HCT116 (cell line): ENCODE measurements around the gene KCNJ1. TPM values are rescaled to one million over a fixed set of nuclear protein-coding genes. Genes with fewer than 3 reads are reported as not detected.

Experiments
- ATAC-seq: fragments of 200-7000 bp; cut with Tn5 transposase; 2 replicates; pipeline ENCODE4 v1.9.1; 2020; ENCODE audit warnings: mild to moderate bottlenecking, moderate library complexity
- BruUV-seq: library from RNA; stranded (reverse); fragments of 400-500 nt; replicated peaks from 2 replicates; lab custom pipeline; 2021; lab: Mats Ljungman, UMichigan
- CTCF ChIA-PET: fragments of 300-600 bp; sonication (Branson Sonifier 250); formaldehyde crosslinking; loops from one replicate; lab custom pipeline; 2021; ENCODE audit warnings: antibody characterized with exemption; lab: Charles Lee
- POLR2A ChIA-PET: fragments of 300-600, 350-600 bp; sonication (Branson Sonifier 250); formaldehyde crosslinking; loops from one replicate; lab custom pipeline; 2021; ENCODE audit warnings: antibody characterized with exemption; lab: Charles Lee
- RAD21 ChIA-PET, 2 experiments: fragments of 300-600 bp; sonication (Branson Sonifier 250); formaldehyde crosslinking; loops; one replicate each; lab custom pipeline; 2023; ENCODE audit warnings: low total read pairs in 2 of 2; ENCODE audit not compliant: uncharacterized antibody in 2 of 2, unreplicated experiment in 2 of 2, low non-redundant PET in 1 of 2; lab: Charles Lee
- DNase-seq: peaks from one replicate; pipeline ENCODE4 v3.0.0-alpha.2; 2010; ENCODE audit warnings: low read depth, low spot score
- H2AFZ ChIP-seq: fragments of 200-600 bp; shearing (Covaris generic), sonication (generic); 2 replicates; pipeline ENCODE4 v1.6.1; 2017; ENCODE audit warnings: low read depth, mixed run types, mixed read lengths, antibody characterized with exemption, low read length; ENCODE audit not compliant: poor library complexity, severe bottlenecking
- H3K27ac ChIP-seq: 2 replicates; pipeline ENCODE4 v1.5.1; 2012; ENCODE audit warnings: low read depth, low read length
- H3K27me3 ChIP-seq: fragments of 200-600 bp; sonication (generic); 2 replicates; pipeline ENCODE4 v1.6.1; 2016; ENCODE audit warnings: mixed run types, low read length, mixed read lengths; ENCODE audit not compliant: insufficient read depth
- H3K36me3 ChIP-seq, 2 experiments: fragments of 200-500 bp in 1 of 2; fragments of 200-600 bp in 1 of 2; sonication (Bioruptor generic) in 1 of 2; sonication (generic) in 1 of 2; 2 replicates each; pipeline versions ENCODE4 v1.5.1 to v1.6.1; 2014 to 2016; ENCODE audit warnings: low read length in 2 of 2, inconsistent platforms in 1 of 2, mixed read lengths in 1 of 2, mixed run types in 1 of 2; ENCODE audit not compliant: insufficient read depth in 2 of 2, control insufficient read depth in 1 of 2
- H3K4me1 ChIP-seq, 2 experiments: fragments of 200-600 bp in 1 of 2; sonication (generic) in 1 of 2; 2 replicates each; pipeline versions ENCODE4 v1.5.1 to v1.6.1; 2012 to 2017; ENCODE audit warnings: low read length in 2 of 2, inconsistent platforms in 1 of 2, mild to moderate bottlenecking in 1 of 2, mixed read lengths in 1 of 2, mixed run types in 1 of 2, moderate library complexity in 1 of 2; ENCODE audit not compliant: insufficient read depth in 2 of 2, control insufficient read depth in 1 of 2
- H3K4me2 ChIP-seq: fragments of 200-600 bp; sonication (generic); 2 replicates; pipeline ENCODE4 v1.6.1; 2017; ENCODE audit warnings: mixed run types, low read length, mixed read lengths
- H3K4me3 ChIP-seq, 2 experiments: fragments of 200-600 bp in 1 of 2; sonication (generic) in 1 of 2; replicated peaks in 1 of 2; 2 replicates each; pipeline ENCODE4 v1.5.1; 2011 to 2016; ENCODE audit warnings: low read length in 2 of 2, control low read depth in 1 of 2, low read depth in 1 of 2, mild to moderate bottlenecking in 1 of 2, mixed read lengths in 1 of 2, mixed run types in 1 of 2
- H3K79me2 ChIP-seq: fragments of 200-600 bp; sonication (generic); 2 replicates; pipeline ENCODE4 v1.6.1; 2017; ENCODE audit warnings: mild to moderate bottlenecking, mixed run types, low read length, moderate library complexity, mixed read lengths; ENCODE audit not compliant: insufficient read depth
- H3K9ac ChIP-seq: fragments of 200-600 bp; sonication (generic); 2 replicates; pipeline ENCODE4 v1.6.1; 2016; ENCODE audit warnings: low read length, mixed read lengths
- H3K9me2 ChIP-seq: fragments of 200-600 bp; sonication (generic), shearing (Covaris generic); 2 replicates; pipeline ENCODE4 v1.6.1; 2017; ENCODE audit warnings: mixed run types, mild to moderate bottlenecking, moderate library complexity; ENCODE audit not compliant: insufficient read depth
- H3K9me3 ChIP-seq, 2 experiments: fragments of 200-500 bp in 1 of 2; fragments of 200-600 bp in 1 of 2; sonication (Bioruptor generic) in 1 of 2; sonication (generic) in 1 of 2; 2 replicates each; pipeline ENCODE4 v1.6.1; 2014 to 2017; ENCODE audit warnings: low read length in 2 of 2, mixed read lengths in 2 of 2, inconsistent platforms in 1 of 2, low read depth in 1 of 2, mild to moderate bottlenecking in 1 of 2, mixed run types in 1 of 2, moderate library complexity in 1 of 2; ENCODE audit not compliant: control insufficient read depth in 1 of 2, insufficient read depth in 1 of 2
- H4K20me1 ChIP-seq: fragments of 200-600 bp; sonication (generic), shearing (Covaris generic); 2 replicates; pipeline ENCODE4 v1.6.1; 2017; ENCODE audit warnings: mixed run types, mild to moderate bottlenecking, moderate library complexity; ENCODE audit not compliant: insufficient read depth
- ATF3 ChIP-seq: IDR thresholded peaks from 2 replicates; pipeline ENCODE4 v1.6.1; 2012
- CBX3 ChIP-seq: IDR thresholded peaks from 2 replicates; pipeline ENCODE4 v1.6.1; 2012; ENCODE audit warnings: low read depth
- CEBPB ChIP-seq: IDR thresholded peaks from 2 replicates; pipeline ENCODE4 v1.6.1; 2012; ENCODE audit warnings: low read depth
- ELF1 ChIP-seq: IDR thresholded peaks from 2 replicates; pipeline ENCODE4 v1.6.1; 2012; ENCODE audit warnings: low read depth, borderline replicate concordance
- EZH2 ChIP-seq: fragments of 200-600 bp; sonication (generic); IDR thresholded peaks from 2 replicates; pipeline ENCODE4 v1.6.1; 2017; ENCODE audit warnings: antibody characterized with exemption, mixed run types
- EZH2phosphoT487 ChIP-seq: fragments of 200-600 bp; IDR thresholded peaks from 2 replicates; pipeline ENCODE4 v1.6.1; 2018; ENCODE audit warnings: antibody characterized with exemption, borderline replicate concordance
- FOSL1 ChIP-seq: IDR thresholded peaks from 2 replicates; pipeline ENCODE4 v1.6.1; 2012; ENCODE audit warnings: low read depth
- JUND ChIP-seq: IDR thresholded peaks from 2 replicates; pipeline ENCODE4 v1.6.1; 2012
- POLR2A ChIP-seq: IDR thresholded peaks from 2 replicates; pipeline ENCODE4 v1.7.0; 2011; ENCODE audit warnings: borderline replicate concordance; ENCODE audit not compliant: insufficient read depth, insufficient read length; ENCODE audit errors: extremely low read depth
- REST ChIP-seq: IDR thresholded peaks from 2 replicates; pipeline ENCODE4 v1.6.1; 2012; ENCODE audit warnings: low read depth
- SIN3A ChIP-seq: IDR thresholded peaks from 2 replicates; pipeline ENCODE4 v1.6.1; 2012; ENCODE audit warnings: low read depth
- SP1 ChIP-seq: IDR thresholded peaks from 2 replicates; pipeline ENCODE4 v1.6.1; 2012; ENCODE audit warnings: low read depth
- SRF ChIP-seq: IDR thresholded peaks from 2 replicates; pipeline ENCODE4 v1.6.1; 2012; ENCODE audit warnings: low read depth
- TCF7L2 ChIP-seq: IDR thresholded peaks from 2 replicates; pipeline ENCODE4 v1.7.0; 2011; ENCODE audit warnings: borderline replicate concordance, inconsistent platforms; ENCODE audit not compliant: insufficient read depth, insufficient read length; ENCODE audit errors: extremely low read depth
- intact Hi-C: fragments of 100-400 bp; cut with micrococcal nuclease; formaldehyde crosslinking; loops from 2 replicates; pipeline ENCODE4 v1.10.0; 2022
- total RNA-seq: library from RNA; stranded (reverse); gene quantifications from one replicate; pipeline ENCODE4 v1.2.1, GENCODE V29; 2021; ENCODE audit not compliant: unreplicated experiment
- TF ChIP-seq, protein P1 (sequence below): IDR thresholded peaks from 2 replicates; pipeline ENCODE4 v1.6.1; 2011; ENCODE audit warnings: mild to moderate bottlenecking, low read length, moderate library complexity; ENCODE audit not compliant: insufficient replicate concordance; ENCODE audit errors: extremely low read depth

KCNJ1 gene
- total RNA-seq, 1 experiment from 2014 or later, result 0.15 TPM

DNA sequence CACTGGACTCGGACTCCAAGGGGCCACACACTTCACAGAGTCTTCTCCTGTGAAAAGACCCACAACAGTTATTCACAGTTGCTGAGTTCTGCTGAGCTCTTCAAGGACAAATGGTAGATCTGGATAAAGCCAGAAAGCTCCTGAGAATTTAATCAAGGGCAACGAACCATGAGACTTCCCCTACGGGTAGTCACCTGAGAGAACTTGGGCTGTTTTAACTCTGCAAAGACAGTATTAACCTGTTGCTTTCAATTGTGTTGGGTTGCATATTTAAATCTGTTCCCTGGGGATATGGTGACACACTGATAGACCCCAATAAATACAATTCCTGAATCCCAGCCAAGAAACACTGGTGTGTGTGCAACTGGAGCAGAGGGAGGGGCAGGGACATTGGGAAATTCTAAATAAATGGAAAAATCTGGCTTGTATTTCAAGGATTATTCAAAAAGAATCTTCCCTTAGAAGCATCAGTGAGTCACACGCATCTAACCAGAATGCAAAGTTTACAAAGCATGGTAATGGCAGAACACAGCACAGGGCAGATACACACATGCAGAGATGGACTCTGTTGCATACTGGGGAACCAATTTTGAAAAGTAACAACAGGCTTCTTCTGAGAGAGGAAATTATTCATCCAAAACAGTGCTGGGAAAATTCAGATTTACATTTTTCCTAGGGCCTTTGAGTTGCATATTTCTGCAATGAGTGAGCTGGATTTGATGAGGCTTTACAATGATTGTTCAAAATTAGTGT lies 4.0 kb downstream of the KCNJ1 start:
- no peak overlapping the region for H3K9ac ChIP-seq
- H3K9me2 ChIP-seq, result no peaks in the 10 kb centered on the region
- no peaks in the 10 kb centered on the region for H3K36me3 ChIP-seq
- TF ChIP-seq POLR2A (no peak), JUND (no peak), ATF3 (no peak), ELF1 (no peak), CBX3 (no peak)
- ATAC-seq (no peak), DNase-seq (no peak)
- H3K27ac ChIP-seq, result no peak overlapping the region
- H3K9me3 ChIP-seq, result no peaks in the 10 kb centered on the region
- RAD21 ChIA-PET, result interaction anchor here in 1 of 2 experiments (0.6 kb wide), 1 partner anchor 43 kb away, joined by 4 read pairs; no protein-coding TSS in a partner anchor
- H4K20me1 ChIP-seq, result no peaks in the 10 kb centered on the region
- peaks cover 0 to 10% of the 10 kb centered on the region in 2 experiments; a peak in 1 of 4 replicates for H3K4me1 ChIP-seq
- no peak overlapping the region for H3K4me3 ChIP-seq
- POLR2A ChIA-PET, result no interaction called here
- no peaks in the 10 kb centered on the region for H3K79me2 ChIP-seq
- intact Hi-C loops, result no loop called here
- H3K27me3 ChIP-seq, result no peaks in the 10 kb centered on the region
- no TSS peak for BruUV-seq
- H3K4me2 ChIP-seq, result no peak overlapping the region
- no peak overlapping the region for H2AFZ ChIP-seq
- CTCF ChIA-PET, result no interaction called here

DNA sequence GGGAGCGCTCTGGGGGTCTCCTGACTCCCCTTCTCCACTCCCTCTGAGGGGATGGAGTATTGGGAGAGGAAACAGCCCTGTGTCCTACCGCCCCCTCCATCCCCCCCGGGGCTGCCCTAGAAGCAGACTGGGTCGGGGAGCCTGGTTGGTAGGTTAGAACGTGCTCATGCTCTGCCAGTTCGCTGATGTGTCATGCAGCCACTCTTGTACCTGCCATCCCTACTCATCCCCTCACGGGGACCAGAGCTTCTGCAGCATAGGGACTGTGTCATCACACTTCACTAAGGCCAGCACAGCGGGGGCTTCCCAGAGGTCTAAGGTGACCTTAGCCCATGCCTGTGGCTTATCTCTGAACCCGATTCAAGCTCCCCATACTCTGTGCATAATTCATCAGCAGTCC lies 4.7 kb downstream of the KCNJ1 start:
- Histone ChIP-seq H3K4me1 (peaks cover 0 to 10% of the 10 kb centered on the region in 2 experiments; a peak in 1 of 4 replicates), H3K9ac (no peak overlapping the region), H3K9me2 (no peaks in the 10 kb centered on the region), H3K27ac (no peak overlapping the region), H3K27me3 (no peaks in the 10 kb centered on the region), H3K4me2 (no peak overlapping the region), H3K36me3 (no peaks in the 10 kb centered on the region), H2AFZ (no peak overlapping the region), H3K4me3 (no peak overlapping the region), H4K20me1 (no peaks in the 10 kb centered on the region), H3K79me2 (no peaks in the 10 kb centered on the region), H3K9me3 (no peaks in the 10 kb centered on the region)
- intact Hi-C loops, result no loop called here
- ATAC-seq (no peak), DNase-seq (no peak)
- RAD21 ChIA-PET, result interaction anchor here in 1 of 2 experiments (0.6 kb wide), 1 partner anchor 44 kb away, joined by 4 read pairs; no protein-coding TSS in a partner anchor
- CTCF ChIA-PET, result no interaction called here
- POLR2A ChIA-PET, result no interaction called here
- no TSS peak for BruUV-seq
- TF ChIP-seq CBX3, result no peak
- TF ChIP-seq, protein P1, sequence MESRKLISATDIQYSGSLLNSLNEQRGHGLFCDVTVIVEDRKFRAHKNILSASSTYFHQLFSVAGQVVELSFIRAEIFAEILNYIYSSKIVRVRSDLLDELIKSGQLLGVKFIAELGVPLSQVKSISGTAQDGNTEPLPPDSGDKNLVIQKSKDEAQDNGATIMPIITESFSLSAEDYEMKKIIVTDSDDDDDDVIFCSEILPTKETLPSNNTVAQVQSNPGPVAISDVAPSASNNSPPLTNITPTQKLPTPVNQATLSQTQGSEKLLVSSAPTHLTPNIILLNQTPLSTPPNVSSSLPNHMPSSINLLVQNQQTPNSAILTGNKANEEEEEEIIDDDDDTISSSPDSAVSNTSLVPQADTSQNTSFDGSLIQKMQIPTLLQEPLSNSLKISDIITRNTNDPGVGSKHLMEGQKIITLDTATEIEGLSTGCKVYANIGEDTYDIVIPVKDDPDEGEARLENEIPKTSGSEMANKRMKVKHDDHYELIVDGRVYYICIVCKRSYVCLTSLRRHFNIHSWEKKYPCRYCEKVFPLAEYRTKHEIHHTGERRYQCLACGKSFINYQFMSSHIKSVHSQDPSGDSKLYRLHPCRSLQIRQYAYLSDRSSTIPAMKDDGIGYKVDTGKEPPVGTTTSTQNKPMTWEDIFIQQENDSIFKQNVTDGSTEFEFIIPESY, result no peak
- TF ChIP-seq FOSL1, result no peak
- TF ChIP-seq SRF, result no peak
- TF ChIP-seq REST, result no peak
- no peak for TF ChIP-seq EZH2phosphoT487
- TF ChIP-seq SIN3A, result no peak
- TF ChIP-seq TCF7L2, result no peak
- no peak for TF ChIP-seq CEBPB
- no peak for TF ChIP-seq SP1
- no peak for TF ChIP-seq POLR2A
- TF ChIP-seq EZH2, result no peak
